IPS DF 19.7 (cell line): ENCODE results near the gene GOSR2.
"Not testable (repeated sequence)": the region's sequence is repeated elsewhere in the genome, so short reads cannot be mapped to it uniquely, and the experiment has no call there.

Source experiments
- DNase-seq: peaks from one replicate; pipeline ENCODE4 v3.0.0-alpha.2; 2013; ENCODE audit warnings: low read depth, low spot score

GOSR2 gene

GRCh38 chr17:46894024-46894423 is 28.9 kb upstream of the GOSR2 start:
- DNase-seq: no peak

- no peak for DNase-seq
Observed at GRCh38 chr17:46894476-46895151, 28.3 kb upstream of the GOSR2 start.

GRCh38 chr17:46895171-46895570 is 27.8 kb upstream of the GOSR2 start:
- no peak for DNase-seq

GRCh38 chr17:46896991-46897390 is 26.0 kb upstream of the GOSR2 start:
- DNase-seq: no peak

GRCh38 chr17:46898364-46898763 is 24.6 kb upstream of the GOSR2 start:
- no peak for DNase-seq

- no peak for DNase-seq
Observed at GRCh38 chr17:46898860-46899259, 24.1 kb upstream of the GOSR2 start.

- no peak for DNase-seq
Observed at GRCh38 chr17:46901291-46901690, 21.7 kb upstream of the GOSR2 start.

- DNase-seq: no peak
Observed at GRCh38 chr17:46903762-46904672, 18.9 kb upstream of the GOSR2 start.

- no peak for DNase-seq
Observed at GRCh38 chr17:46908068-46908737, 14.8 kb upstream of the GOSR2 start.

- DNase-seq: no peak
Observed at GRCh38 chr17:46910179-46910927, 12.6 kb upstream of the GOSR2 start.

- no peak for DNase-seq
Observed at GRCh38 chr17:46911311-46911710, 11.6 kb upstream of the GOSR2 start.

- DNase-seq: no peak
Observed at GRCh38 chr17:46915596-46915995, 7.4 kb upstream of the GOSR2 start.

GRCh38 chr17:46916211-46916610 is 6.7 kb upstream of the GOSR2 start:
- no peak for DNase-seq

- no peak for DNase-seq
Observed at GRCh38 chr17:46916623-46917022, 6.3 kb upstream of the GOSR2 start.

- no peak for DNase-seq
Observed at GRCh38 chr17:46917041-46917440, 5.9 kb upstream of the GOSR2 start.

- DNase-seq: no peak
Observed at GRCh38 chr17:46917516-46917915, 5.4 kb upstream of the GOSR2 start.

GRCh38 chr17:46921962-46922361 is 998 bp upstream of the GOSR2 start:
- not testable (repeated sequence) for DNase-seq

GRCh38 chr17:46922487-46922803 is 515 bp upstream of the GOSR2 start:
- DNase-seq: no peak

GRCh38 chr17:46925185-46925868 is 2.4 kb downstream of the GOSR2 start:
- DNase-seq: no peak

GRCh38 chr17:46928467-46929261 is 5.7 kb downstream of the GOSR2 start:
- DNase-seq: no peak
